T follicular helper cell (primary cell): Measurements from ENCODE around the gene SGK2.
"Not testable (repeated sequence)": the region's sequence is repeated elsewhere in the genome, so short reads cannot be mapped to it uniquely, and the experiment has no call there.

ENCODE experiments used
- DNase-seq: peaks from one replicate; pipeline ENCODE4 v3.0.0-alpha.2; 2020; ENCODE audit warnings: low read depth

The SGK2 gene

DNA sequence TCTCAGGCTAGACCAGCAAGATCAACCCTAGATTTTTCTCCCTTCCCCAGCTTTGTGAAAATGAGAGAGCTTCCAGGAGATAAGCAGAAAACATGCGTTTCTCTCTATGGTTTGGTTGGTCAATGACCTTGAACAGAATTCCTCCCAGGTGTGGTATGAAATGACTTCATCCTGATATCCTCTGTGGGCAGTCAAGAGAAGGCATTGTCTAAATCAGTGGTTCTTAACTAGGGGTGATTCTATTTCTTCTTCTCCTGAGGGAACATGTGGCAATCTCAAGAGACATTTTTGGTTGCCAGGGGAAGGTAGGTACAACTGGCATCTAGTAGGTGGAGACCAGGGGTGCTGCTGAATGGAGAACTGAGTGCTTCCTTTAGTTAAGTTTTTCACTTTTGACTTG, 44.3 kb downstream of the SGK2 start:
- no peak for DNase-seq

DNA sequence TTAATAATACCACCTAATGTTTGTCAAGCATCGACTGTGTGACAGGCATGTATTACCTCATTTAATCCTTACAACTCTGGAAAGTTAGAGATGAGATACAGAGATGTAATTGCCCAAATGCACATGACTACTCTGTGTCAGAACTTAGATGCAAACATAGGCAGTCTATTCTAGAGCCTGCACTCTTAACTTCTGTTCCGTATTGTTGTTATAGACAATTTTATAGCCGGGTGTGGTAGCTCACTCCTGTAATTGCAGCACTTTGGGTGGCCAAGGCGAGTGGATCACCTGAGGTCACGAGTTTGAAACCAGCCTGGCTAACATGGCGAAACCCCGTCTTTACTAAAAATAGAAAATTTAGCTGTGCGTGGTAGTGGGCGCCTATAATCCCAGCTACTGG, 46.9 kb downstream of the SGK2 start:
- no peak for DNase-seq

DNA sequence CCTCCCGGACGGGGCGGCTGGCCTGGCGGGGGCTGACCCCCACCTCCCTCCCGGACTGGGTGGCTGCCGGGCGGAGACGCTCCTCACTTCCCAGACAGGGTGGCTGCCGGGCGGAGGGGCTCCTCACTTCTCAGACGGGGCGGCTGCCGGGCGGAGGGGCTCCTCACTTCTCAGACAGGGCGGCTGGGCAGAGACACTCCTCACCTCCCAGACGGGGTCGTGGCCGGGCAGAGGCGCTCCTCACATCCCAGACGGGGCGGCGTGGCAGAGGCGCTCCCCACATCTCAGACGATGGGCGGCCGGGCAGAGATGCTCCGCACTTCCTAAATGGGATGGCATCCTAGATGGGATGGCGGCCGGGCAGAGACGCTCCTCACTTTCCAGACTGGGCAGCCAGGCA, 48.5 kb downstream of the SGK2 start:
- not testable (repeated sequence) for DNase-seq

DNA sequence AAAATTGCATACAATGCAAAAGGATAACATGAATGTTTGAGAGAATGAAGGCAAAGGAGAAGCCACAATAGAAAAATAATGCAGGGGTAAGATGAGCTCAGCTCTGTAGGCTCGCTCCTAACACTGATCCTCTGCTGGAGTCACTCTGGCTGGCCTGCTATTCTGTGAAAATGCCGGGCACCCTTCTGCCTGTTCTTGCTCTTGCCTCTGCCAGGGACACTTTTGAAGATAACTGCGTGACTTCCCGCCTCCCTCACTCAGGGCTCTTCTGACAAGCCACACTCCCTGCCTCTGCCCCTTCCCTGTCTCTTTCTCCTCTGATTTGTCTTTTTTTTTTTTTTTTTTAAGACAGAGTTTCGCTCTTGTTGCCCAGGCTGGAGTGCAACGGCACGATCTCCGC, 72.8 kb downstream of the SGK2 start:
- no peak for DNase-seq
